ENCODE results near the gene MBOAT7.

- TF ChIP-seq ZNF274 (IDR thresholded peaks at IDR 0.05; ENCODE audit: low read depth, low read length) = no peak
- TF ChIP-seq YY1 (IDR thresholded peaks at IDR 0.05; ENCODE audit: insufficient read depth, insufficient read length) = no peak
Observed at GRCh38 chr19:54178581-54179261, 10.7 kb downstream of the MBOAT7 start.
